OCI-LY3 (cell line): ENCODE data around the gene VWA3B.

Experiments used
- H2AFZ ChIP-seq: fragments of 200-600, 300-600 bp; shearing (Covaris generic); 2 replicates; pipeline ENCODE4 v1.6.0; 2014; ENCODE audit warnings: antibody characterized with exemption, low read depth, low read length
- H3K27ac ChIP-seq: fragments of 200-600, 300-600 bp; sonication (generic); 2 replicates; pipeline ENCODE4 v1.5.1; 2014; ENCODE audit warnings: mild to moderate bottlenecking, low read length, moderate library complexity, mixed read lengths
- H3K27me3 ChIP-seq: fragments of 200-600, 300-600 bp; sonication (generic); 2 replicates; pipeline ENCODE4 v1.6.1; 2014; ENCODE audit warnings: low read depth, low read length, mixed read lengths
- H3K36me3 ChIP-seq: fragments of 200-600, 300-600 bp; sonication (generic); replicated peaks from 2 replicates; pipeline ENCODE3; 2014; ENCODE audit warnings: low read depth, low read length, mixed read lengths
- H3K4me1 ChIP-seq: fragments of 300-600, 200-600 bp; sonication (generic); 2 replicates; pipeline ENCODE4 v1.6.1; 2014; ENCODE audit warnings: low read length, mixed read lengths
- H3K4me2 ChIP-seq: fragments of 200-600, 300-600 bp; sonication (generic); 2 replicates; pipeline ENCODE4 v1.6.1; 2014; ENCODE audit warnings: low read length, mixed read lengths
- H3K4me3 ChIP-seq: fragments of 300-600, 200-600 bp; sonication (generic); 2 replicates; pipeline ENCODE4 v1.5.1; 2014; ENCODE audit warnings: antibody characterized with exemption, mild to moderate bottlenecking, low read length, moderate library complexity
- H3K79me2 ChIP-seq: fragments of 300-600, 200-600 bp; shearing (Covaris generic); 2 replicates; pipeline ENCODE4 v1.6.1; 2014; ENCODE audit warnings: mild to moderate bottlenecking, low read length, mixed read lengths
- H3K9ac ChIP-seq: fragments of 300-600, 200-600 bp; shearing (Covaris generic); 2 replicates; pipeline ENCODE4 v1.6.0; 2014; ENCODE audit warnings: mild to moderate bottlenecking, low read length, moderate library complexity
- H3K9me3 ChIP-seq: fragments of 200-600, 300-600 bp; shearing (Covaris generic); 2 replicates; pipeline ENCODE4 v1.6.1; 2014; ENCODE audit warnings: low read length, mixed read lengths; ENCODE audit not compliant: insufficient read depth
- H4K20me1 ChIP-seq: fragments of 200-600, 300-600 bp; sonication (generic); 2 replicates; pipeline ENCODE4 v1.6.1; 2016; ENCODE audit warnings: low read length, mixed read lengths; ENCODE audit not compliant: insufficient read depth
- CTCF ChIP-seq: fragments of 200-600, 300-600 bp; sonication (generic); IDR thresholded peaks from 2 replicates; pipeline ENCODE4 v1.5.1; 2014; ENCODE audit warnings: antibody characterized with exemption, low read length, low read depth
- EZH2phosphoT487 ChIP-seq: fragments of 200-600 bp; shearing (Covaris generic); IDR thresholded peaks from 2 replicates; pipeline ENCODE4 v1.6.1; 2018; ENCODE audit warnings: antibody characterized with exemption, mixed run types, low read depth

VWA3B gene

GRCh38 chr2:98086491-98087446 is at the start of gene VWA3B:
VWA3B (plus strand) TSS chr2:98087167; CDS start chr2:98093093, 5,926 bp downstream.
- Histone ChIP-seq H3K4me3 (peak within 1 kb of the TSS; percentile 80), H3K27ac (peak within 1 kb of the TSS; percentile 48), H3K4me1 (peaks cover 43% of the 10 kb centered on the region), H2AFZ (peak within 1 kb of the TSS; percentile 69), H3K9ac (peak within 1 kb of the TSS; percentile 49), H3K9me3 (no peaks in the 10 kb centered on the region), H3K27me3 (peaks cover 14% of the 10 kb centered on the region; the same call in 1 of the 2 replicates), H3K79me2 (no peaks in the 10 kb centered on the region), H3K4me2 (peak within 1 kb of the TSS; percentile 89), H3K36me3 (no peaks in the 10 kb centered on the region), H4K20me1 (no peaks in the 10 kb centered on the region)
- no peak for TF ChIP-seq CTCF
- no peak for TF ChIP-seq EZH2phosphoT487

- H3K36me3 ChIP-seq, result no peaks in the 10 kb centered on the region
Measured at GRCh38 chr2:98037206-98037605, 49.8 kb upstream of the VWA3B start.

GRCh38 chr2:98037666-98038336 is 49.2 kb upstream of the VWA3B start:
- Histone ChIP-seq H3K4me1 (peaks cover 14% of the 10 kb centered on the region), H4K20me1 (no peaks in the 10 kb centered on the region), H3K27me3 (no peaks in the 10 kb centered on the region), H3K79me2 (no peaks in the 10 kb centered on the region), H2AFZ (no peak overlapping the region), H3K36me3 (no peaks in the 10 kb centered on the region), H3K9ac (no peak overlapping the region), H3K9me3 (no peaks in the 10 kb centered on the region), H3K4me3 (no peak overlapping the region), H3K27ac (no peak overlapping the region), H3K4me2 (no peak overlapping the region)
- TF ChIP-seq CTCF (no peak), EZH2phosphoT487 (no peak)

More at GRCh38 chr2:98037206-98037605, 49.8 kb upstream of the VWA3B start:
- TF ChIP-seq CTCF (no peak), EZH2phosphoT487 (no peak)
- H3K4me2 ChIP-seq, result no peak overlapping the region
- no peaks in the 10 kb centered on the region for H4K20me1 ChIP-seq
- no peaks in the 10 kb centered on the region for H3K9me3 ChIP-seq
- no peak overlapping the region for H3K9ac ChIP-seq
- H3K27ac ChIP-seq, result no peak overlapping the region
- H3K27me3 ChIP-seq, result no peaks in the 10 kb centered on the region
- H3K4me1 ChIP-seq, result peaks cover 18% of the 10 kb centered on the region
- H2AFZ ChIP-seq, result no peak overlapping the region
- no peak overlapping the region for H3K4me3 ChIP-seq
- H3K79me2 ChIP-seq, result no peaks in the 10 kb centered on the region
